ENCODE data around the gene CLSTN3.

Gene CLSTN3

GRCh38 chr12:7091660-7092228 is 38.4 kb upstream of the CLSTN3 start:
- peak; percentile 9 for DNase-seq (ENCODE audit: low read depth)
- H3K4me3 ChIP-seq (ENCODE audit: low read length): peak overlapping the region; percentile 97
- TF ChIP-seq CTCF (conservative IDR thresholded peaks at IDR 0.05; ENCODE audit: low read length): no peak

GRCh38 chr12:7092229-7092985 is 37.8 kb upstream of the CLSTN3 start, which contains the start of gene C1R:
Gene C1R (minus strand): TSS chr12:7092445. CDS start chr12:7092388, 57 bp downstream.
- H3K4me3 ChIP-seq (ENCODE audit: low read length): peak within 1 kb of the TSS; percentile 97
- peak; percentile 90 for DNase-seq (ENCODE audit: low read depth)
- peak; percentile 89 for TF ChIP-seq CTCF (conservative IDR thresholded peaks at IDR 0.05; ENCODE audit: low read length)

- H3K4me3 ChIP-seq (ENCODE audit: low read length): no peak overlapping the region
- DNase-seq (ENCODE audit: low read depth): no peak
- no peak for TF ChIP-seq CTCF (conservative IDR thresholded peaks at IDR 0.05; ENCODE audit: low read length)
Measured at GRCh38 chr12:7092986-7093460, 37.1 kb upstream of the CLSTN3 start.

- no peak for DNase-seq (ENCODE audit: low read depth)
- TF ChIP-seq CTCF (conservative IDR thresholded peaks at IDR 0.05; ENCODE audit: low read length): no peak
Measured at GRCh38 chr12:7093486-7093885, 36.7 kb upstream of the CLSTN3 start.

GRCh38 chr12:7093892-7094291 is 36.3 kb upstream of the CLSTN3 start:
- H3K4me3 ChIP-seq (ENCODE audit: low read length): no peak overlapping the region
- peak; percentile 80 for DNase-seq (ENCODE audit: low read depth)
- TF ChIP-seq CTCF (conservative IDR thresholded peaks at IDR 0.05; ENCODE audit: low read length): no peak

More at GRCh38 chr12:7093486-7093885, 36.7 kb upstream of the CLSTN3 start:
- H3K4me3 ChIP-seq (ENCODE audit: low read length): no peak overlapping the region

GRCh38 chr12:7096006-7096932 is 33.9 kb upstream of the CLSTN3 start:
- TF ChIP-seq CTCF (conservative IDR thresholded peaks at IDR 0.05; ENCODE audit: low read length): no peak
- no peak for DNase-seq (ENCODE audit: low read depth)
- no peak overlapping the region for H3K4me3 ChIP-seq (ENCODE audit: low read length)

Measured in AG10803 (cell line).